K562 (cell line): ENCODE measurements around the gene SPINK4. TPM values are rescaled to one million over a fixed set of nuclear protein-coding genes. Genes with fewer than 3 reads are reported as not detected.

ENCODE experiments used
- CBX8 ChIP-seq: fragments of 200-600 bp; sonication (generic); IDR thresholded peaks from 2 replicates; pipeline ENCODE4 v1.6.1; 2012; ENCODE audit warnings: borderline replicate concordance, mixed run types, low read depth, mild to moderate bottlenecking, moderate library complexity, mixed read lengths, low read length, control low read depth, inconsistent platforms; ENCODE audit not compliant: poor library complexity, severe bottlenecking; ENCODE audit errors: extremely low read depth
- DMBX1 ChIP-seq: fragments of 250-450 bp; sonication (Bioruptor Pico); IDR thresholded peaks from 2 replicates; pipeline ENCODE4 v1.8.0; 2022; ENCODE audit warnings: inconsistent platforms, mild to moderate bottlenecking, moderate library complexity, borderline replicate concordance
- ILK ChIP-seq: fragments of 450-650 bp; IDR thresholded peaks from 2 replicates; pipeline ENCODE4 v1.6.1; 2016; ENCODE audit warnings: missing genetic modification characterization, low read depth, mild to moderate bottlenecking, missing compliant biosample characterization, moderate library complexity, borderline replicate concordance
- KHSRP ChIP-seq: fragments of 450-650 bp; IDR thresholded peaks from 2 replicates; pipeline ENCODE4 v1.6.1; 2017
- MCM2 ChIP-seq: fragments of 450-650 bp; IDR thresholded peaks from 2 replicates; pipeline ENCODE4 v1.6.1; 2017; ENCODE audit warnings: low read depth, mild to moderate bottlenecking
- NBN ChIP-seq: fragments of 450-650 bp; IDR thresholded peaks from 2 replicates; pipeline ENCODE4 v1.6.1; 2016; ENCODE audit warnings: low read depth, mild to moderate bottlenecking
- OTX1 ChIP-seq: fragments of 450-650 bp; formaldehyde crosslinking; IDR thresholded peaks from 2 replicates; pipeline ENCODE4 v1.4.0; 2022; ENCODE audit warnings: mild to moderate bottlenecking
- PHTF2 ChIP-seq: fragments of 250-450 bp; sonication (Bioruptor Pico); IDR thresholded peaks from 2 replicates; pipeline ENCODE4 v1.5.0; 2021; ENCODE audit warnings: mild to moderate bottlenecking
- SRSF9 ChIP-seq: fragments of 200-400 bp; formaldehyde crosslinking; IDR thresholded peaks from 2 replicates; pipeline ENCODE4 v1.6.1; 2017; ENCODE audit warnings: low read depth, low read length, borderline replicate concordance
- TAF7 ChIP-seq: fragments of 450-650 bp; IDR thresholded peaks from 2 replicates; pipeline ENCODE4 v1.6.1; 2016; ENCODE audit warnings: missing genetic modification characterization, missing compliant biosample characterization
- TCF7 ChIP-seq: sonication (generic); IDR thresholded peaks from 2 replicates; pipeline ENCODE4 v1.6.1; 2016; ENCODE audit warnings: antibody characterized with exemption, borderline replicate concordance
- ZNF165 ChIP-seq: fragments of 250-450 bp; sonication (Bioruptor Pico); IDR thresholded peaks from 2 replicates; pipeline ENCODE4 v1.4.0; 2020; ENCODE audit warnings: borderline replicate concordance
- ZNF174 ChIP-seq: fragments of 250-450 bp; sonication (Bioruptor Pico); IDR thresholded peaks from 2 replicates; pipeline ENCODE4 v1.4.0; 2020; ENCODE audit warnings: mild to moderate bottlenecking
- ZNF23 ChIP-seq: fragments of 250-450 bp; sonication (Bioruptor Pico); IDR thresholded peaks from 2 replicates; pipeline ENCODE4 v1.4.0; 2020; ENCODE audit warnings: mild to moderate bottlenecking
- ZNF445 ChIP-seq: fragments of 250-450 bp; sonication (Bioruptor Pico); IDR thresholded peaks from 2 replicates; pipeline ENCODE4 v1.4.0; 2020; ENCODE audit warnings: low read depth, mild to moderate bottlenecking, moderate library complexity
- ZZZ3 ChIP-seq: fragments of 450-650 bp; IDR thresholded peaks from 2 replicates; pipeline ENCODE4 v1.6.1; 2016; ENCODE audit warnings: antibody characterized with exemption, mild to moderate bottlenecking, moderate library complexity
- polyA plus RNA-seq, 8 experiments: library from polyadenylated mRNA; depleted of rRNA in 4 of 8; stranded (reverse) in 5 of 8; unstranded in 3 of 8; fragments of >200 nt; fragmentation: Nextera tagmentation in 2 of 8; fragmentation: Illumina TruSeq in 1 of 8; extraction: Ambion mirVana in 2 of 8; extraction: Trizol in 1 of 8; gene quantifications; 2 replicates each; pipeline versions ENCODE4 v1.2.1 to v1.2.3, GENCODE V29; 2011 to 2014; ENCODE audit warnings: inconsistent platforms in 1 of 8, missing spikeins in 1 of 8
- total RNA-seq, 7 experiments: library from RNA; depleted of rRNA in 6 of 7; stranded (reverse); fragments of >200 nt in 6 of 7; fragmentation: Illumina TruSeq in 2 of 7; extraction: Trizol in 2 of 7; gene quantifications; 2 replicates each; pipeline versions ENCODE4 v1.2.1 to v1.2.3, GENCODE V29; 2011 to 2021; ENCODE audit warnings: low replicate concordance in 1 of 7
- TF ChIP-seq, protein P1 (sequence below): fragments of 250-450 bp; sonication (Bioruptor Pico); IDR thresholded peaks from 2 replicates; pipeline ENCODE4 v1.9.0; 2021; ENCODE audit warnings: mild to moderate bottlenecking, inconsistent platforms
- TF ChIP-seq, protein P2 (sequence below): fragments of 200-400 bp; formaldehyde crosslinking; IDR thresholded peaks from 2 replicates; pipeline ENCODE4 v1.6.1; 2017; ENCODE audit warnings: mild to moderate bottlenecking, low read depth, low read length, moderate library complexity
- TF ChIP-seq, protein P3 (sequence below): fragments of 450-650 bp; formaldehyde crosslinking; IDR thresholded peaks from 2 replicates; pipeline ENCODE4 v1.4.0; 2020; ENCODE audit warnings: mild to moderate bottlenecking, mixed read lengths
- TF ChIP-seq, protein P4 (sequence below), 2 experiments: fragments of 250-450 bp in 1 of 2; fragments of 450-650 bp in 1 of 2; sonication (Bioruptor Pico) in 1 of 2; IDR thresholded peaks; 2 replicates each; pipeline versions ENCODE4 v1.6.1 to v1.8.0; 2016 to 2021; ENCODE audit warnings: mild to moderate bottlenecking in 2 of 2, moderate library complexity in 2 of 2, missing compliant biosample characterization in 1 of 2, missing genetic modification characterization in 1 of 2
- TF ChIP-seq, protein P5 (sequence below): fragments of 450-650 bp; IDR thresholded peaks from 2 replicates; pipeline ENCODE4 v1.6.1; 2017; ENCODE audit warnings: mild to moderate bottlenecking, moderate library complexity

SPINK4 gene
- total and polyA plus RNA-seq, 9 of the 15 experiments (the other 6 are each of a cell fraction or from before 2014, with no cell fraction given), result 0.74 to 5.5 (median 2.1) TPM; not detected in 2

DNA sequence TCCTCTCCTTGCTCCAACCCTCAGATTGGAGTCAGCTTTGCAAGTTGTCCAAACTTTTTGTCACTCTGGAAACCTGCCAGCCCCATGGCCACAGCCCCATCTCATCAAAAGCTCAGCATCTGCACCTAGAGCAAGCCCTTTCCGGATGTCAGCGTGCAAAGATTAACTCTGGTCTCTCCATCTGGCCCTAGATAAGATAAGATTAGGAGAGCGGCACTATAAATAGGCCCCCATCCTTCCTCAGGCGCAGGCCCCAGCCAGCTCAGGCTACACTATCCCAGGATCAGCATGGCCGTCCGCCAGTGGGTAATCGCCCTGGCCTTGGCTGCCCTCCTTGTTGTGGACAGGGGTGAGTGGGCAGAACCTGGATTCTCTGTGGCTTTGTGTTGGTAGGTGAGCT lies at the start of gene SPINK4 (continued):
- no peak for TF ChIP-seq SRSF9
- TF ChIP-seq, protein P1, sequence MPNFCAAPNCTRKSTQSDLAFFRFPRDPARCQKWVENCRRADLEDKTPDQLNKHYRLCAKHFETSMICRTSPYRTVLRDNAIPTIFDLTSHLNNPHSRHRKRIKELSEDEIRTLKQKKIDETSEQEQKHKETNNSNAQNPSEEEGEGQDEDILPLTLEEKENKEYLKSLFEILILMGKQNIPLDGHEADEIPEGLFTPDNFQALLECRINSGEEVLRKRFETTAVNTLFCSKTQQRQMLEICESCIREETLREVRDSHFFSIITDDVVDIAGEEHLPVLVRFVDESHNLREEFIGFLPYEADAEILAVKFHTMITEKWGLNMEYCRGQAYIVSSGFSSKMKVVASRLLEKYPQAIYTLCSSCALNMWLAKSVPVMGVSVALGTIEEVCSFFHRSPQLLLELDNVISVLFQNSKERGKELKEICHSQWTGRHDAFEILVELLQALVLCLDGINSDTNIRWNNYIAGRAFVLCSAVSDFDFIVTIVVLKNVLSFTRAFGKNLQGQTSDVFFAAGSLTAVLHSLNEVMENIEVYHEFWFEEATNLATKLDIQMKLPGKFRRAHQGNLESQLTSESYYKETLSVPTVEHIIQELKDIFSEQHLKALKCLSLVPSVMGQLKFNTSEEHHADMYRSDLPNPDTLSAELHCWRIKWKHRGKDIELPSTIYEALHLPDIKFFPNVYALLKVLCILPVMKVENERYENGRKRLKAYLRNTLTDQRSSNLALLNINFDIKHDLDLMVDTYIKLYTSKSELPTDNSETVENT (CRISPR knock-in tag), result no peak
- TF ChIP-seq PHTF2 (CRISPR knock-in tag), result no peak
- TF ChIP-seq, protein P2, sequence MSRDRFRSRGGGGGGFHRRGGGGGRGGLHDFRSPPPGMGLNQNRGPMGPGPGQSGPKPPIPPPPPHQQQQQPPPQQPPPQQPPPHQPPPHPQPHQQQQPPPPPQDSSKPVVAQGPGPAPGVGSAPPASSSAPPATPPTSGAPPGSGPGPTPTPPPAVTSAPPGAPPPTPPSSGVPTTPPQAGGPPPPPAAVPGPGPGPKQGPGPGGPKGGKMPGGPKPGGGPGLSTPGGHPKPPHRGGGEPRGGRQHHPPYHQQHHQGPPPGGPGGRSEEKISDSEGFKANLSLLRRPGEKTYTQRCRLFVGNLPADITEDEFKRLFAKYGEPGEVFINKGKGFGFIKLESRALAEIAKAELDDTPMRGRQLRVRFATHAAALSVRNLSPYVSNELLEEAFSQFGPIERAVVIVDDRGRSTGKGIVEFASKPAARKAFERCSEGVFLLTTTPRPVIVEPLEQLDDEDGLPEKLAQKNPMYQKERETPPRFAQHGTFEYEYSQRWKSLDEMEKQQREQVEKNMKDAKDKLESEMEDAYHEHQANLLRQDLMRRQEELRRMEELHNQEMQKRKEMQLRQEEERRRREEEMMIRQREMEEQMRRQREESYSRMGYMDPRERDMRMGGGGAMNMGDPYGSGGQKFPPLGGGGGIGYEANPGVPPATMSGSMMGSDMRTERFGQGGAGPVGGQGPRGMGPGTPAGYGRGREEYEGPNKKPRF, result no peak
- TF ChIP-seq CBX8, result no peak
- TF ChIP-seq TAF7, result no peak
- TF ChIP-seq, protein P3, sequence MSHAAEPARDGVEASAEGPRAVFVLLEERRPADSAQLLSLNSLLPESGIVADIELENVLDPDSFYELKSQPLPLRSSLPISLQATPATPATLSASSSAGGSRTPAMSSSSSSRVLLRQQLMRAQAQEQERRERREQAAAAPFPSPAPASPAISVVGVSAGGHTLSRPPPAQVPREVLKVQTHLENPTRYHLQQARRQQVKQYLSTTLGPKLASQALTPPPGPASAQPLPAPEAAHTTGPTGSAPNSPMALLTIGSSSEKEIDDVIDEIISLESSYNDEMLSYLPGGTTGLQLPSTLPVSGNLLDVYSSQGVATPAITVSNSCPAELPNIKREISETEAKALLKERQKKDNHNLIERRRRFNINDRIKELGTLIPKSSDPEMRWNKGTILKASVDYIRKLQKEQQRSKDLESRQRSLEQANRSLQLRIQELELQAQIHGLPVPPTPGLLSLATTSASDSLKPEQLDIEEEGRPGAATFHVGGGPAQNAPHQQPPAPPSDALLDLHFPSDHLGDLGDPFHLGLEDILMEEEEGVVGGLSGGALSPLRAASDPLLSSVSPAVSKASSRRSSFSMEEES (CRISPR knock-in tag), result no peak
- TF ChIP-seq ZZZ3, result no peak
- TF ChIP-seq, protein P4, sequence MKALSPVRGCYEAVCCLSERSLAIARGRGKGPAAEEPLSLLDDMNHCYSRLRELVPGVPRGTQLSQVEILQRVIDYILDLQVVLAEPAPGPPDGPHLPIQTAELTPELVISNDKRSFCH (CRISPR knock-in tag; IDR thresholded peaks at IDR 0.05), result no peak
- TF ChIP-seq, protein P4 (tag; IDR thresholded peaks at IDR 0.05), result no peak; the same call in 1 of the 2 replicates
- TF ChIP-seq NBN, result peak; percentile 93
- TF ChIP-seq ILK, result no peak
- no peak for TF ChIP-seq ZNF23 (CRISPR knock-in tag)
- TF ChIP-seq DMBX1 (CRISPR knock-in tag), result peak; percentile 71; the same call in 1 of the 2 replicates
- TF ChIP-seq ZNF445 (CRISPR knock-in tag), result no peak
- TF ChIP-seq ZNF174, result no peak
- TF ChIP-seq, protein P5, sequence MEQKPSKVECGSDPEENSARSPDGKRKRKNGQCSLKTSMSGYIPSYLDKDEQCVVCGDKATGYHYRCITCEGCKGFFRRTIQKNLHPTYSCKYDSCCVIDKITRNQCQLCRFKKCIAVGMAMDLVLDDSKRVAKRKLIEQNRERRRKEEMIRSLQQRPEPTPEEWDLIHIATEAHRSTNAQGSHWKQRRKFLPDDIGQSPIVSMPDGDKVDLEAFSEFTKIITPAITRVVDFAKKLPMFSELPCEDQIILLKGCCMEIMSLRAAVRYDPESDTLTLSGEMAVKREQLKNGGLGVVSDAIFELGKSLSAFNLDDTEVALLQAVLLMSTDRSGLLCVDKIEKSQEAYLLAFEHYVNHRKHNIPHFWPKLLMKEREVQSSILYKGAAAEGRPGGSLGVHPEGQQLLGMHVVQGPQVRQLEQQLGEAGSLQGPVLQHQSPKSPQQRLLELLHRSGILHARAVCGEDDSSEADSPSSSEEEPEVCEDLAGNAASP, result no peak
- TF ChIP-seq MCM2, result no peak
- no peak; the same call in 1 of the 2 replicates for TF ChIP-seq TCF7
- peak; percentile 60; the same call in 1 of the 2 replicates for TF ChIP-seq KHSRP
- no peak for TF ChIP-seq OTX1 (CRISPR knock-in tag)
- TF ChIP-seq ZNF165 (CRISPR knock-in tag), result no peak
